DMS53 (cell line): ENCODE measurements around the gene MICB.
"Not testable (repeated sequence)": the region's sequence is repeated elsewhere in the genome, so short reads cannot be mapped to it uniquely, and the experiment has no call there.

Experiments
- DNase-seq: peaks from one replicate; lab custom pipeline; 2025; lab: John Stamatoyannopoulos, UW

Gene MICB

GRCh38 chr6:31474871-31475286 lies 23.1 kb upstream of the MICB start:
- DNase-seq, result peak; percentile 31

GRCh38 chr6:31476515-31477139 lies 21.3 kb upstream of the MICB start:
- DNase-seq, result no peak

GRCh38 chr6:31477521-31477920 lies 20.4 kb upstream of the MICB start:
- DNase-seq, result no peak

- no peak for DNase-seq
Observed at GRCh38 chr6:31478186-31478950, 19.6 kb upstream of the MICB start.

GRCh38 chr6:31479151-31479932 lies 18.6 kb upstream of the MICB start:
- no peak for DNase-seq

GRCh38 chr6:31479933-31480535 lies 17.9 kb upstream of the MICB start:
- DNase-seq, result peak; percentile 59

- no peak for DNase-seq
Observed at GRCh38 chr6:31480574-31480973, 17.4 kb upstream of the MICB start.

GRCh38 chr6:31483392-31483791 lies 14.6 kb upstream of the MICB start:
- no peak for DNase-seq

GRCh38 chr6:31485055-31485454 lies 12.9 kb upstream of the MICB start:
- no peak for DNase-seq

GRCh38 chr6:31486065-31486837 lies 11.7 kb upstream of the MICB start:
- DNase-seq, result not testable (repeated sequence)

GRCh38 chr6:31487674-31488073 lies 10.3 kb upstream of the MICB start:
- DNase-seq, result not testable (repeated sequence)

- no peak for DNase-seq
Observed at GRCh38 chr6:31489086-31489485, 8.9 kb upstream of the MICB start.

GRCh38 chr6:31490115-31490873 lies 7.7 kb upstream of the MICB start:
- DNase-seq, result no peak

GRCh38 chr6:31493550-31493874 lies 4.4 kb upstream of the MICB start:
- not testable (repeated sequence) for DNase-seq

GRCh38 chr6:31493875-31494694 lies 3.9 kb upstream of the MICB start:
- DNase-seq, result peak; percentile 90

- no peak for DNase-seq
Observed at GRCh38 chr6:31495580-31495979, 2.4 kb upstream of the MICB start.

- not testable (repeated sequence) for DNase-seq
Observed at GRCh38 chr6:31496826-31497225, 1.1 kb upstream of the MICB start.

GRCh38 chr6:31498748-31499147 lies 803 bp downstream of the MICB start:
- peak; percentile 67 for DNase-seq

- not testable (repeated sequence) for DNase-seq
Observed at GRCh38 chr6:31499648-31500047, 1.7 kb downstream of the MICB start.

GRCh38 chr6:31502586-31502985 lies 4.6 kb downstream of the MICB start:
- no peak for DNase-seq
